HL-60 (cell line): ENCODE results near the gene VILL.
"Not testable (repeated sequence)": the region's sequence is repeated elsewhere in the genome, so short reads cannot be mapped to it uniquely, and the experiment has no call there.

Source experiments
- DNase-seq, 2 experiments: peaks; one replicate each; pipeline ENCODE4 v3.0.0-alpha.2; 2010 to 2020; ENCODE audit warnings: low read depth in 1 of 2, low spot score in 1 of 2
- H3K27ac ChIP-seq: fragments of 250-450 bp; sonication (Bioruptor Pico); replicated peaks from 2 replicates; pipeline ENCODE4 v1.5.1; 2020; ENCODE audit warnings: mild to moderate bottlenecking, moderate library complexity
- H3K27me3 ChIP-seq: fragments of 250-450 bp; sonication (Bioruptor Pico); 2 replicates; pipeline ENCODE4 v1.5.1; 2021; ENCODE audit warnings: mild to moderate bottlenecking, moderate library complexity; ENCODE audit not compliant: insufficient read depth, poor library complexity, severe bottlenecking
- H3K4me3 ChIP-seq: replicated peaks from 2 replicates; pipeline ENCODE4 v1.5.1; 2011; ENCODE audit warnings: mild to moderate bottlenecking, control low read depth, low read length; ENCODE audit not compliant: insufficient read depth
- CTCF ChIP-seq: IDR thresholded peaks from one replicate; pipeline ENCODE4 v1.5.1; 2011; ENCODE audit warnings: low read length, control low read depth, inconsistent platforms; ENCODE audit not compliant: insufficient read depth
- GABPA ChIP-seq: IDR thresholded peaks from 2 replicates; pipeline ENCODE4 v1.6.1; 2012; ENCODE audit warnings: low read depth
- POLR2AphosphoS5 ChIP-seq: IDR thresholded peaks from 2 replicates; pipeline ENCODE4 v1.6.1; 2012; ENCODE audit warnings: low read depth
- REST ChIP-seq: IDR thresholded peaks from 2 replicates; pipeline ENCODE4 v1.6.1; 2012; ENCODE audit warnings: low read depth; ENCODE audit not compliant: insufficient replicate concordance
- SPI1 ChIP-seq: IDR thresholded peaks from 2 replicates; pipeline ENCODE4 v1.6.1; 2012; ENCODE audit warnings: low read depth, mild to moderate bottlenecking, borderline replicate concordance

The VILL gene

GRCh38 chr3:37969596-37970100, 20.9 kb upstream of the VILL start:
- Histone ChIP-seq H3K27me3 (no peaks in the 10 kb centered on the region), H3K27ac (no peak overlapping the region), H3K4me3 (no peak overlapping the region)
- TF ChIP-seq POLR2AphosphoS5: no peak
- TF ChIP-seq CTCF: no peak
- peak; percentile 6; the same call in 1 of the 2 replicates for TF ChIP-seq SPI1
- DNase-seq: no peak

GRCh38 chr3:37970802-37971201, 19.8 kb upstream of the VILL start:
- H3K4me3 ChIP-seq: no peak overlapping the region
- DNase-seq: no peak
- TF ChIP-seq POLR2AphosphoS5 (no peak), SPI1 (no peak), CTCF (no peak), GABPA (no peak), REST (no peak)
- H3K27me3 ChIP-seq: no peaks in the 10 kb centered on the region
- H3K27ac ChIP-seq: no peak overlapping the region

GRCh38 chr3:37971467-37971866, 19.1 kb upstream of the VILL start:
- no peak for DNase-seq
- H3K4me3 ChIP-seq: no peak overlapping the region
- no peak for TF ChIP-seq POLR2AphosphoS5
- no peak for TF ChIP-seq CTCF
- no peak for TF ChIP-seq GABPA
- TF ChIP-seq REST: no peak
- TF ChIP-seq SPI1: no peak
- no peak overlapping the region for H3K27ac ChIP-seq
- H3K27me3 ChIP-seq: no peaks in the 10 kb centered on the region

GRCh38 chr3:37972056-37972455, 18.5 kb upstream of the VILL start:
- H3K27ac ChIP-seq, DNase-seq, H3K27me3 ChIP-seq, H3K4me3 ChIP-seq: not testable (repeated sequence)
